GM12878 (cell line): Measurements from ENCODE around the gene CXXC5.
"Not testable (repeated sequence)": the region's sequence is repeated elsewhere in the genome, so short reads cannot be mapped to it uniquely, and the experiment has no call there.

Source experiments
- GABPA ChIP-seq: IDR thresholded peaks from 2 replicates; pipeline ENCODE4 v1.6.1; 2014; ENCODE audit warnings: antibody characterized with exemption, low read depth, mild to moderate bottlenecking, inconsistent platforms
- TF ChIP-seq, protein P1 (sequence below), 3 experiments: IDR thresholded peaks in 2 of 3; conservative IDR thresholded peaks in 1 of 3; 2 replicates each; pipeline ENCODE4 v1.5.1; 2011; ENCODE audit warnings: low read depth in 3 of 3, low read length in 3 of 3, mild to moderate bottlenecking in 3 of 3, control low read depth in 2 of 3, moderate library complexity in 2 of 3, inconsistent platforms in 1 of 3, mixed read lengths in 1 of 3; ENCODE audit not compliant: control insufficient read depth in 2 of 3, insufficient read depth in 1 of 3; ENCODE audit errors: extremely low read depth in 1 of 3

DNA sequence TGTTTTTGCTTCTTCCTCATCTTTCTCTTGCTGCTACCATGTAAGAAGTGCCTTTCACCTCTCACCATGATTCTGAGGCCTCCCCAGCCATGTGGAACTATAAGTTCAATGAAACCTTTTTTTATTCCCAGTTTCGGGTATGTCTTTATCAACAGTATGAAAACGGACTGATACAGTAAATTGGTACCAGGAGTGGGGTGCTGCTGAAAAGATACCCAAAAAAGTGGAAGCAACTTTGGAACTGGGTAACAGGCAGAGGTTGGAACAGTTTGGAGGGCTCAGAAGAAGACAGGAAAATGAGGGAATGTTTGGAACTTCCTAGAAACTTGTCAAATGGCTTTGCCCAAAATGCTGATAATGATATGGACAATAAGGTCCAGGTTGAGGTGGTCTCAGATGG is 70.3 kb downstream of the CXXC5 start:
- TF ChIP-seq GABPA: not testable (repeated sequence)
- TF ChIP-seq, protein P1, sequence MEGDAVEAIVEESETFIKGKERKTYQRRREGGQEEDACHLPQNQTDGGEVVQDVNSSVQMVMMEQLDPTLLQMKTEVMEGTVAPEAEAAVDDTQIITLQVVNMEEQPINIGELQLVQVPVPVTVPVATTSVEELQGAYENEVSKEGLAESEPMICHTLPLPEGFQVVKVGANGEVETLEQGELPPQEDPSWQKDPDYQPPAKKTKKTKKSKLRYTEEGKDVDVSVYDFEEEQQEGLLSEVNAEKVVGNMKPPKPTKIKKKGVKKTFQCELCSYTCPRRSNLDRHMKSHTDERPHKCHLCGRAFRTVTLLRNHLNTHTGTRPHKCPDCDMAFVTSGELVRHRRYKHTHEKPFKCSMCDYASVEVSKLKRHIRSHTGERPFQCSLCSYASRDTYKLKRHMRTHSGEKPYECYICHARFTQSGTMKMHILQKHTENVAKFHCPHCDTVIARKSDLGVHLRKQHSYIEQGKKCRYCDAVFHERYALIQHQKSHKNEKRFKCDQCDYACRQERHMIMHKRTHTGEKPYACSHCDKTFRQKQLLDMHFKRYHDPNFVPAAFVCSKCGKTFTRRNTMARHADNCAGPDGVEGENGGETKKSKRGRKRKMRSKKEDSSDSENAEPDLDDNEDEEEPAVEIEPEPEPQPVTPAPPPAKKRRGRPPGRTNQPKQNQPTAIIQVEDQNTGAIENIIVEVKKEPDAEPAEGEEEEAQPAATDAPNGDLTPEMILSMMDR (IDR thresholded peaks at IDR 0.05 in 2 of 3, conservative IDR thresholded peaks at IDR 0.05 in 1 of 3; ENCODE audit: control insufficient read depth in 2 of 3, extremely low read depth in 1 of 3, insufficient read depth in 1 of 3, low read depth in 3 of 3, low read length in 3 of 3): not testable (repeated sequence)
